Transverse colon (tissue), 4 donors: ENCODE measurements around the gene TTC4. TPM values are rescaled to one million over a fixed set of nuclear protein-coding genes. Genes with fewer than 3 reads are reported as not detected.

Source experiments
- DNase-seq: peaks from one replicate; pipeline ENCODE4 v3.0.0-alpha.2; 2019
- H3K27ac ChIP-seq, 4 donors: fragments of 200-600 bp; sonication (generic); 2 replicates each; pipeline ENCODE4 v1.5.1; 2016 to 2018; ENCODE audit warnings: inconsistent platforms in 4 of 4
- H3K27me3 ChIP-seq: fragments of 200-600 bp; sonication (generic); 2 replicates; pipeline ENCODE4 v1.5.1; 2017; ENCODE audit warnings: inconsistent platforms
- H3K36me3 ChIP-seq, 4 donors: fragments of 200-600 bp; sonication (generic); 2 replicates each; pipeline ENCODE4 v1.5.1; 2017 to 2019; ENCODE audit warnings: inconsistent platforms in 4 of 4
- H3K4me1 ChIP-seq, 4 donors: fragments of 200-600 bp; sonication (generic); 2 replicates each; pipeline ENCODE4 v1.5.1; 2017 to 2020; ENCODE audit warnings: inconsistent platforms in 4 of 4
- H3K4me3 ChIP-seq, 4 donors: fragments of 200-600 bp; sonication (generic); 1 replicate in 1 of 4; 2 replicates in 3 of 4; pipeline versions ENCODE4 v1.5.1 to v1.6.1; 2017 to 2019; ENCODE audit warnings: inconsistent platforms in 4 of 4
- H3K9me3 ChIP-seq, 2 donors: fragments of 200-600 bp; sonication (generic); 2 replicates each; pipeline ENCODE4 v1.5.1; 2017 to 2019; ENCODE audit warnings: inconsistent platforms in 2 of 2
- CTCF ChIP-seq, 5 experiments: fragments of 200-600 bp in 3 of 5; fragments of 450-650 bp in 2 of 5; sonication (generic) in 3 of 5; IDR thresholded peaks; 1 replicate in 2 of 5; 2 replicates in 3 of 5; pipeline ENCODE4 v1.5.1; 2016 to 2017; ENCODE audit warnings: antibody characterized with exemption in 5 of 5, inconsistent platforms in 3 of 5, mild to moderate bottlenecking in 2 of 5, moderate library complexity in 1 of 5
- EP300 ChIP-seq: sonication (generic); formaldehyde crosslinking; IDR thresholded peaks from one replicate; pipeline ENCODE4 v1.6.1; 2017; ENCODE audit warnings: antibody characterized with exemption, low read depth
- POLR2A ChIP-seq: fragments of 450-650 bp; IDR thresholded peaks from one replicate; pipeline ENCODE4 v1.6.1; 2016; ENCODE audit warnings: antibody characterized with exemption, mild to moderate bottlenecking, moderate library complexity
- POLR2AphosphoS5 ChIP-seq, 3 donors: sonication (generic); formaldehyde crosslinking; IDR thresholded peaks; one replicate each; pipeline ENCODE4 v1.6.1; 2016; ENCODE audit warnings: antibody characterized with exemption in 3 of 3
- WGBS, 2 donors: methylation state at CpG; one replicate each; pipeline ENCODE4 v1.1.5; 2018; ENCODE audit warnings: low coverage in 1 of 2; 5-methylcytosine and 5-hydroxymethylcytosine counted together
- in situ Hi-C, 4 donors: fragments of 200-750 bp; cut with MboI; loops; one replicate each; pipeline versions ENCODE4 v1.15.0 to v1.15.1; 2017; ENCODE audit warnings: low sequenced_read_pairs in 3 of 4, low pct_ligation_motif_present in 1 of 4, low pct_unique_long_range_greater_than_20kb in 1 of 4
- intact Hi-C: fragments of 100-400 bp; cut with DNase I; formaldehyde crosslinking; loops from one replicate; pipeline ENCODE4 v1.15.1; 2023; ENCODE audit warnings: low total_unique reads
- total RNA-seq, 4 donors: library from RNA; depleted of rRNA; stranded (reverse); fragments of >200 nt; gene quantifications; one replicate each; pipeline ENCODE4 v1.1.0, GENCODE V29; 2016

TTC4 gene
- total RNA-seq, 4 donors from 2014 or later: 1.8 to 33.7 (median 15.2) TPM

- in situ Hi-C loops: no loop called here
Observed at GRCh38 chr1:54703471-54703870, 12.2 kb upstream of the TTC4 start.

GRCh38 chr1:54705153-54705552 is 10.5 kb upstream of the TTC4 start:
- no peaks in the 10 kb centered on the region for H3K4me1 ChIP-seq
- H3K27ac ChIP-seq: no peak overlapping the region
- no peak for DNase-seq
- no peaks in the 10 kb centered on the region for H3K9me3 ChIP-seq
- H3K36me3 ChIP-seq: no peaks in the 10 kb centered on the region
- 50 to 81% methylated on average over 1 to 2 of the region's 2 CpGs for WGBS, 2 donors
- H3K27me3 ChIP-seq: no peaks in the 10 kb centered on the region
- H3K4me3 ChIP-seq: no peak overlapping the region
- intact Hi-C loops (loop anchor here (1.0 kb wide), 1 partner anchor 45 kb away; no protein-coding TSS in a partner anchor), in situ Hi-C loops (no loop called here)
- TF ChIP-seq POLR2A: no peak
- TF ChIP-seq EP300: no peak
- no peak for TF ChIP-seq CTCF (IDR thresholded peaks at IDR 0.05)
- TF ChIP-seq POLR2AphosphoS5 (IDR thresholded peaks at IDR 0.05): no peak

More at GRCh38 chr1:54703471-54703870, 12.2 kb upstream of the TTC4 start:
- no peak overlapping the region for H3K27ac ChIP-seq
- H3K9me3 ChIP-seq: no peaks in the 10 kb centered on the region
- H3K27me3 ChIP-seq: no peaks in the 10 kb centered on the region
- no peaks in the 10 kb centered on the region for H3K36me3 ChIP-seq
- no peak for DNase-seq
- intact Hi-C loops: no loop called here
- no peak overlapping the region for H3K4me3 ChIP-seq
- 90 to 94% methylated on average over 6 to 10 of the region's 10 CpGs for WGBS, 2 donors
- no peaks in the 10 kb centered on the region for H3K4me1 ChIP-seq
- TF ChIP-seq CTCF (IDR thresholded peaks at IDR 0.05) (no peak), EP300 (no peak), POLR2A (no peak), POLR2AphosphoS5 (IDR thresholded peaks at IDR 0.05) (no peak)

GRCh38 chr1:54706419-54706818 is 9.2 kb upstream of the TTC4 start:
- Histone ChIP-seq H3K27ac (no peak overlapping the region), H3K36me3 (no peaks in the 10 kb centered on the region), H3K27me3 (no peaks in the 10 kb centered on the region), H3K4me1 (no peaks in the 10 kb centered on the region), H3K4me3 (no peak overlapping the region), H3K9me3 (no peaks in the 10 kb centered on the region)
- WGBS, 2 donors: 96% methylated on average over 4 of the region's 4 CpGs; no CpG with 5 or more reads in 1 of the 2 donors
- in situ Hi-C loops: no loop called here
- no peak for DNase-seq
- intact Hi-C loops: no loop called here
- TF ChIP-seq CTCF (IDR thresholded peaks at IDR 0.05): no peak
- TF ChIP-seq EP300: no peak
- no peak for TF ChIP-seq POLR2AphosphoS5 (IDR thresholded peaks at IDR 0.05)
- TF ChIP-seq POLR2A: no peak

GRCh38 chr1:54708385-54708784 is 7.3 kb upstream of the TTC4 start:
- Histone ChIP-seq H3K4me1 (no peaks in the 10 kb centered on the region), H3K36me3 (no peaks in the 10 kb centered on the region), H3K27me3 (no peaks in the 10 kb centered on the region), H3K27ac (no peak overlapping the region), H3K9me3 (no peaks in the 10 kb centered on the region), H3K4me3 (no peak overlapping the region)
- no peak for DNase-seq
- in situ Hi-C loops (no loop called here), intact Hi-C loops (no loop called here)
- TF ChIP-seq POLR2AphosphoS5 (IDR thresholded peaks at IDR 0.05): no peak
- TF ChIP-seq EP300: no peak
- no peak for TF ChIP-seq POLR2A
- no peak for TF ChIP-seq CTCF (IDR thresholded peaks at IDR 0.05)
